Mesothelial cell of epicardium (in vitro differentiated cells): ENCODE data around the gene ADARB1. TPM values are rescaled to one million over a fixed set of nuclear protein-coding genes. Genes with fewer than 3 reads are reported as not detected.

Source experiments
- DNase-seq, 2 experiments: peaks; one replicate each; pipeline ENCODE4 v3.0.0; 2021; ENCODE audit warnings: low spot score in 2 of 2; ENCODE audit not compliant: unreplicated experiment in 2 of 2
- H3K27ac Mint-ChIP-seq: 2 replicates; pipeline ENCODE4 v1.8.0; 2021; ENCODE audit warnings: mixed read lengths
- H3K27me3 Mint-ChIP-seq: 2 replicates; pipeline ENCODE4 v1.8.0; 2021; ENCODE audit warnings: low read depth, mixed read lengths
- H3K36me3 Mint-ChIP-seq: 2 replicates; pipeline ENCODE4 v1.8.0; 2021; ENCODE audit warnings: mixed read lengths
- H3K4me1 Mint-ChIP-seq: 2 replicates; pipeline ENCODE4 v1.8.0; 2021; ENCODE audit warnings: mixed read lengths
- H3K4me3 Mint-ChIP-seq: 2 replicates; pipeline ENCODE4 v1.8.0; 2021; ENCODE audit warnings: mild to moderate bottlenecking, moderate library complexity, mixed read lengths
- H3K9me3 Mint-ChIP-seq: 2 replicates; pipeline ENCODE4 v1.8.0; 2021; ENCODE audit warnings: mixed read lengths
- CTCF ChIP-seq: fragments of 200-600 bp; sonication (generic); IDR thresholded peaks from one replicate; pipeline ENCODE4 v1.5.0; 2021; ENCODE audit warnings: antibody characterized with exemption; ENCODE audit not compliant: unreplicated experiment
- total RNA-seq: library from RNA; stranded (reverse); gene quantifications from 3 replicates; pipeline ENCODE4 v1.2.1, GENCODE V29; 2021

Gene ADARB1
- total RNA-seq, 1 donor from 2014 or later, result 26.5 TPM

GRCh38 chr21:45069085-45069484, 5.3 kb upstream of the ADARB1 start:
- peaks cover 13% of the 10 kb centered on the region for H3K4me1 Mint-ChIP-seq

GRCh38 chr21:45069711-45070110, 4.7 kb upstream of the ADARB1 start:
- Mint-ChIP-seq H3K36me3 (no peaks in the 10 kb centered on the region), H3K27me3 (no peaks in the 10 kb centered on the region), H3K27ac (no peak overlapping the region), H3K4me3 (no peak overlapping the region), H3K4me1 (peaks cover 11% of the 10 kb centered on the region), H3K9me3 (no peaks in the 10 kb centered on the region)
- DNase-seq, result no peak
- no peak for TF ChIP-seq CTCF

More at GRCh38 chr21:45069085-45069484, 5.3 kb upstream of the ADARB1 start:
- Mint-ChIP-seq H3K4me3 (no peak overlapping the region), H3K27me3 (no peaks in the 10 kb centered on the region), H3K36me3 (no peaks in the 10 kb centered on the region), H3K9me3 (no peaks in the 10 kb centered on the region), H3K27ac (no peak overlapping the region)
- no peak for DNase-seq
- TF ChIP-seq CTCF, result no peak

- DNase-seq, result no peak
- H3K27me3 Mint-ChIP-seq, result no peaks in the 10 kb centered on the region
Observed at GRCh38 chr21:45071078-45071873, 3.1 kb upstream of the ADARB1 start.

GRCh38 chr21:45071874-45072737, 2.3 kb upstream of the ADARB1 start:
- no peak overlapping the region for H3K4me3 Mint-ChIP-seq
- no peaks in the 10 kb centered on the region for H3K27me3 Mint-ChIP-seq
- no peak for TF ChIP-seq CTCF
- H3K27ac Mint-ChIP-seq, result no peak overlapping the region
- no peaks in the 10 kb centered on the region for H3K36me3 Mint-ChIP-seq
- peaks cover 25% of the 10 kb centered on the region for H3K4me1 Mint-ChIP-seq
- H3K9me3 Mint-ChIP-seq, result no peaks in the 10 kb centered on the region
- no peak for DNase-seq

More at GRCh38 chr21:45071078-45071873, 3.1 kb upstream of the ADARB1 start:
- Mint-ChIP-seq H3K27ac (no peak overlapping the region), H3K36me3 (no peaks in the 10 kb centered on the region), H3K4me3 (no peak overlapping the region), H3K9me3 (no peaks in the 10 kb centered on the region), H3K4me1 (peaks cover 20% of the 10 kb centered on the region)
- TF ChIP-seq CTCF, result no peak

- Mint-ChIP-seq H3K4me1 (peaks cover 25% of the 10 kb centered on the region), H3K27ac (peak overlapping the region; percentile 8), H3K9me3 (no peaks in the 10 kb centered on the region), H3K4me3 (peak overlapping the region; percentile 94), H3K27me3 (no peaks in the 10 kb centered on the region), H3K36me3 (no peaks in the 10 kb centered on the region)
- no peak for DNase-seq
- TF ChIP-seq CTCF, result no peak
Observed at GRCh38 chr21:45072738-45073300, 1.6 kb upstream of the ADARB1 start.
